Stomach (tissue), 4 donors: Measurements from ENCODE around the gene SLC7A4.

Experiments
- EP300 ChIP-seq: sonication (generic); formaldehyde crosslinking; IDR thresholded peaks from one replicate; pipeline ENCODE4 v1.6.1; 2017; ENCODE audit warnings: antibody characterized with exemption
- POLR2A ChIP-seq, 4 donors: fragments of 450-650 bp; IDR thresholded peaks; one replicate each; pipeline ENCODE4 v1.6.1; 2016; ENCODE audit warnings: antibody characterized with exemption in 4 of 4, control low read depth in 2 of 4, mild to moderate bottlenecking in 1 of 4, moderate library complexity in 1 of 4
- POLR2AphosphoS5 ChIP-seq, 3 donors: sonication (generic); formaldehyde crosslinking; IDR thresholded peaks; one replicate each; pipeline ENCODE4 v1.6.1; 2016; ENCODE audit warnings: antibody characterized with exemption in 3 of 3
- TF ChIP-seq, protein P1 (sequence below), 7 experiments: fragments of 450-650 bp in 4 of 7; fragments of 200-600 bp in 3 of 7; sonication (generic) in 3 of 7; IDR thresholded peaks; one replicate each; pipeline ENCODE4 v1.5.1; 2016 to 2019; ENCODE audit warnings: antibody characterized with exemption in 7 of 7, control low read depth in 2 of 7, mild to moderate bottlenecking in 1 of 7

DNA sequence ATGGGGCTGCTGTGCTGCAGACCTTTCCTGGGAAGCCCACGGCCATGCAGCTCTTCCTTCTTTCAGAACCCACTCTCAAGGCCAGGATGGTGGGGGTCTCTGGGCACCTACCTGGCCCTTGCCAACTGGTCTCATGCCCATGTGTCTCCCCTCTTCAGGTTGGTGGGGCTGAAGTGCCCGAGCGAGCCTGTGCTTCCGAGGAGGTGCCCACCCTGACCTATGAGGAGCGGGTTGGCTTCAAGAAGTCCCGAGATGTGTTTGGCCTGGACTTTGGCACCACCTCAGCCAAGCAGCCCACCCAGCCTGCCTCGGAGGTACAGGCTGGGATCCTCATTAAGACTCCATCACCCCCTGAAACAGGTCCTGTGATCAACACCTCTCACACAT lies 40.3 kb downstream of the SLC7A4 start:
- TF ChIP-seq EP300: no peak
- TF ChIP-seq, protein P1, sequence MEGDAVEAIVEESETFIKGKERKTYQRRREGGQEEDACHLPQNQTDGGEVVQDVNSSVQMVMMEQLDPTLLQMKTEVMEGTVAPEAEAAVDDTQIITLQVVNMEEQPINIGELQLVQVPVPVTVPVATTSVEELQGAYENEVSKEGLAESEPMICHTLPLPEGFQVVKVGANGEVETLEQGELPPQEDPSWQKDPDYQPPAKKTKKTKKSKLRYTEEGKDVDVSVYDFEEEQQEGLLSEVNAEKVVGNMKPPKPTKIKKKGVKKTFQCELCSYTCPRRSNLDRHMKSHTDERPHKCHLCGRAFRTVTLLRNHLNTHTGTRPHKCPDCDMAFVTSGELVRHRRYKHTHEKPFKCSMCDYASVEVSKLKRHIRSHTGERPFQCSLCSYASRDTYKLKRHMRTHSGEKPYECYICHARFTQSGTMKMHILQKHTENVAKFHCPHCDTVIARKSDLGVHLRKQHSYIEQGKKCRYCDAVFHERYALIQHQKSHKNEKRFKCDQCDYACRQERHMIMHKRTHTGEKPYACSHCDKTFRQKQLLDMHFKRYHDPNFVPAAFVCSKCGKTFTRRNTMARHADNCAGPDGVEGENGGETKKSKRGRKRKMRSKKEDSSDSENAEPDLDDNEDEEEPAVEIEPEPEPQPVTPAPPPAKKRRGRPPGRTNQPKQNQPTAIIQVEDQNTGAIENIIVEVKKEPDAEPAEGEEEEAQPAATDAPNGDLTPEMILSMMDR (IDR thresholded peaks at IDR 0.05): no peak
- TF ChIP-seq POLR2AphosphoS5 (IDR thresholded peaks at IDR 0.05): no peak
- TF ChIP-seq POLR2A (IDR thresholded peaks at IDR 0.05): no peak
